Hepatic stellate cell (primary cell): ENCODE measurements around the gene OTOGL.
"Not testable (repeated sequence)": the region's sequence is repeated elsewhere in the genome, so short reads cannot be mapped to it uniquely, and the experiment has no call there.

Experiments used
- DNase-seq: peaks from one replicate; pipeline ENCODE4 v3.0.0; 2011; ENCODE audit warnings: low spot score

OTOGL gene

GRCh38 chr12:80135624-80136023, 36.3 kb downstream of the OTOGL start:
- DNase-seq, result no peak

- no peak for DNase-seq
Observed at GRCh38 chr12:80140005-80140404, 40.7 kb downstream of the OTOGL start.

GRCh38 chr12:80142640-80143039, 43.3 kb downstream of the OTOGL start:
- no peak for DNase-seq

GRCh38 chr12:80143537-80143936, 44.2 kb downstream of the OTOGL start:
- no peak for DNase-seq

- DNase-seq, result not testable (repeated sequence)
Observed at GRCh38 chr12:80149547-80150313, 50.4 kb downstream of the OTOGL start.

- DNase-seq, result no peak
Observed at GRCh38 chr12:80151131-80151530, 51.8 kb downstream of the OTOGL start.

- DNase-seq, result no peak
Observed at GRCh38 chr12:80154261-80154660, 54.9 kb downstream of the OTOGL start.

GRCh38 chr12:80156306-80156705, 57.0 kb downstream of the OTOGL start:
- DNase-seq, result no peak

GRCh38 chr12:80157645-80158044, 58.3 kb downstream of the OTOGL start:
- DNase-seq, result peak; percentile 2

- DNase-seq, result no peak
Observed at GRCh38 chr12:80161612-80162011, 62.3 kb downstream of the OTOGL start.

GRCh38 chr12:80162177-80162576, 62.8 kb downstream of the OTOGL start:
- no peak for DNase-seq

- DNase-seq, result no peak
Observed at GRCh38 chr12:80165746-80166145, 66.4 kb downstream of the OTOGL start.

GRCh38 chr12:80166751-80167150, 67.4 kb downstream of the OTOGL start:
- DNase-seq, result no peak

GRCh38 chr12:80168936-80169335, 69.6 kb downstream of the OTOGL start:
- no peak for DNase-seq

- no peak for DNase-seq
Observed at GRCh38 chr12:80170915-80171314, 71.6 kb downstream of the OTOGL start.

- no peak for DNase-seq
Observed at GRCh38 chr12:80173083-80173864, 73.9 kb downstream of the OTOGL start.

- no peak for DNase-seq
Observed at GRCh38 chr12:80175307-80175930, 76.1 kb downstream of the OTOGL start.

GRCh38 chr12:80176706-80177105, 77.4 kb downstream of the OTOGL start:
- DNase-seq, result no peak

- DNase-seq, result no peak
Observed at GRCh38 chr12:80178846-80179245, 79.5 kb downstream of the OTOGL start.

- DNase-seq, result no peak
Observed at GRCh38 chr12:80183939-80184338, 84.6 kb downstream of the OTOGL start.

- DNase-seq, result no peak
Observed at GRCh38 chr12:80184926-80185325, 85.6 kb downstream of the OTOGL start.

GRCh38 chr12:80186727-80187217, 87.4 kb downstream of the OTOGL start:
- DNase-seq, result peak; percentile 51

GRCh38 chr12:80187660-80188090, 88.3 kb downstream of the OTOGL start:
- no peak for DNase-seq
